Stimulated activated CD8-positive, alpha-beta memory T cell treated with anti-CD3 and anti-CD28 coated beads, Interleukin-15, amount 100 ng/mL, for 48 hours (primary cell): Measurements from ENCODE around the gene BTBD9.

Experiments used
- DNase-seq, 2 donors: peaks; one replicate each; pipeline ENCODE4 v3.0.0-alpha.2; 2020; ENCODE audit warnings: low read depth in 2 of 2

BTBD9 gene

GRCh38 chr6:38162493-38163185 is 477.1 kb downstream of the BTBD9 start:
- no peak for DNase-seq

DNA sequence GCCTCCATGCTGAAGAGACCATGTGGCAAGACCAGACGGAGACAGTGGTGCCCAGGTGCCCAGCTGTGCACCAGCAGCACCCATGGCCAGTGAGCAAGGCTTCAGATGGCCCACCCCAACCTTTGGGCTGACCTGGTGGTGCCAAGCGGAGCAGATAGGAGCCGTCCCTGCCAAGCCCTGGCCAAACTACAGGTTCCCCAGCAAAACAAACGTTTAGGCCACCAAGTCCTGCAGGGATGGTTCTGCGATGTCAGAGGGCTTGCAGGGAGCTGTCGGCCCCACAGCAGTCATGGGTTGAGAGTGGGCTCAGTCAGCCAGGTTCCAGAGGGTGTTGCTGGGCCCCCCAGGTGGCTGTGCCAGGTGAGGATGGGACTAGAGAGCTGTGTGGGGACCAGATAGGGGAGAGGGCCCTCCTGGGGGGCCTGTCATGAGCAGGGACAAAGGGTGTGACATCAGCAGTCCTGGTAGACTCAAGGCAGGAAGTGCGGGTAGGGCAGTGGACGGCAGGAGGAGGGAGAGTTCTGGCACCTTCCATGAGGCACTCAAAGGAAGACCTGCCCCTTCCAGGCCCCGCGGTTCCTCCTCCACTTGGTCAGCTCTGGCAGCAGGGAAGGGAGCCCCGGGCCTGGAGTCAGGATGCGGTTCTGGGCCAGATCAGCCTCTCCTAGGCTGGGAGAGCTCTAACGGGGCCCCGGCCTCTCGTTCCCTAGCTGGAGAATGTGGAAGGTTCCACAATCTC is 477.8 kb downstream of the BTBD9 start:
- DNase-seq, result no peak

GRCh38 chr6:38161331-38161730 is 478.4 kb downstream of the BTBD9 start:
- DNase-seq, result no peak

- no peak for DNase-seq
These were observed 478.9 kb downstream of the BTBD9 start for GRCh38 chr6:38160831-38161230.

GRCh38 chr6:38159596-38159995 is 480.1 kb downstream of the BTBD9 start:
- DNase-seq, result no peak

DNA sequence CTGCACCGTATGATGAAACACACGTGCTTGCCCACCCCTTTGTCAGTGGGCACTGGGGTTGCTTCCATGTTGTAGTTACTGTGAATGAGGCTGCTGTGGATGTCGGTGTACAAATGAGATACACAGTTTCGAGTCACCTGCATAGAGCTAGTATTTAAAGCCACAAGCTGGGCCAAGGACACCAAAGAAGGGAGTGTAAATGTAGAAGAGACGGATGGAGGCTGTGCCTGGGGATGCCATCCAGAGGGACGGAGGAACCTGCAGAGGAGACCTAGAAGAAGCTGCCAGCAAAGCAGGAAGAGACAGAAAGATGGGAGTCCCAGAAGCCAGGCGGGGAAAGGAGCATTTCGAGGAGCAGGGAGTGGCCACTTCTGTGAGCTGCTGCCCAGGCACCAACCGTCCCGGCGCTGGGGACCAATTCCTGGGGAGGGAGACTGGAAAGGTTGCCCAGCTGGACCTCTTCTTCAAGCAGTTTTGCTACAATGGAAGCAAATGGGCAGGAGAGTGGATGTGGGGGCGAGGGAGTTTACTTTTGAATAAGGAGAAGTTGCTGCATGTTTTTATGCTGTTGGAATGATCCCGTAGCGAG is 480.9 kb downstream of the BTBD9 start:
- no peak for DNase-seq

DNA sequence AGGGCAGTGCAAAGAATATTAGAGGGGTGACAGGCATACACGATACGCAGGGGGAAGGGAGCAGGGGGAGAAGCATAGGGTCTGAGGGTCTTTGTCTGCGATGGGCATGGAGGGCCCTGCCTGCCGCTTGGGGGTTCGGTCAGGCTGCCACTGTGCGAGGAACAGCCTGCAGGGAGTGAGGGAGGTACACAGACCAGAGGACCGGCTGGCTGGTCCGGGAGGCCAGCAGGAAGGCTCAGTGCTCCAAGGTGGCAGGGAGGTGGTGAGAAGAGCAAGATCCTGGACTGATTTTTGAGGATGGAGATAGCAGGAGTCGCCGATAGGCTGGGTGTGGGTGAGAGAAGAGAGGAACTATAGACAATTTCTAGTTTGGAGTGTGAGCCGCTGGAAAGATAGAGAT is 481.8 kb downstream of the BTBD9 start:
- DNase-seq, result no peak

DNA sequence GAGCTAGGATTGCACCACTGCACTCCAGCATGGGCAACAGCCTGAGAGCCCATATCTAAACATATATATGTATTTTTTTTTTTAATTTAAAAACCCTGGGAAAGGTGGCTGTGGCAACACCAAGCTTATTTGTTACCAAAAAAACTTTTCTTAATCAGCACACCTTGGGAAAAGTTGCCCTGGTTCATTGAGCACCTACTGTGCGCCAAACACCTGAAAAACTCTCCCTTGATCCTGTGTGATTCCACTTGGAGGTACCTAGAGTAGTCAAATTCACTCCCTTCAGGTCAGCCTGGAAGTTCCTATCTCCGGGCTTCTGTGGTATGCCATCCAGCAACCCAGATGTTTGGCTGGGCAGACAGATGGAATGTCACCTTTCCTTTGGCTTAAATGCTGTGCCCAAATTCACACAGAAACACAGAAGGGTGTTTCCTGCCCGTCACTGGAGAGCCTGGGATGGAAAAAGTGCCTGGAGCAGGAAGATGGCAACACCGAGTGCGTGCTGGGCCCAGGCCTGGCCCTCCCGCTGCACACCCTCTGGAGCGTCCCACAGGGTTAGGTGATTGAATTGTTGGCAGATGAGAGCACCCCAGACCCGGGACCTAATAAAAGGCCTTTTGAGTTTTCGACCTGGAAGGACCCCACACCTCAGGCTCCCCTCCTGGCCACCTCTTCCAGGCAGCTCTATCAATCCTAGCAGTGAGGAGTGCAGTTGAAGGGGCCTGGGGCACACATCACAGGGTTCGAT is 482.7 kb downstream of the BTBD9 start:
- DNase-seq, result no peak

DNA sequence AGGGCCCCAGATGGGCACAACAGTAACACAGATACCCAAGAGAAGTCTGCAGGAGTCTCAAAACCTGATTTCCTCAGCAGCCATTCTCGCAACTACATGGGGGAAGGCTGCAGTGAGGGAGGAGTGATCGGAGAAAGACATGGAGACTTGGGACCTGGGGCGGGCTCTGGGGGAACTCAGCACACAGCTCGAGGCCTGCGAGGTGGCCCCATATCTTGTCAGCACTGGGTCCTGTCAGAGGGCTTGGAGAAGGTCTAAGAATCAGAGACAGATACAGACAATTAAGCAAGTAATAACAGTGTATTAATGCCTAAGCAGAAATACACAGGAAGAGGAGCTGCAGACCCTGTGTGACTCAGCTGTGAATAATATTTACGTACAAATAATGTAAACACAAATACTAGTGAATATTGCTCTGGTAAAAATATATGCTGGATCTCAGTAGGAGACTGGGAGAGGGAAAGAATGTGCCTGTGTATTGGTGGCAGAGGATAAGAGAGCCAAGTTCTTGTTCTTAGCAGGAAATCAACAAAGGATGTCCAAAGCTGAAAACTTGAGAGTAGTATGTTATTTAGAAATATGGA is 484.0 kb downstream of the BTBD9 start:
- no peak for DNase-seq

- DNase-seq, result no peak
These were observed 484.6 kb downstream of the BTBD9 start for GRCh38 chr6:38155144-38155543.

DNA sequence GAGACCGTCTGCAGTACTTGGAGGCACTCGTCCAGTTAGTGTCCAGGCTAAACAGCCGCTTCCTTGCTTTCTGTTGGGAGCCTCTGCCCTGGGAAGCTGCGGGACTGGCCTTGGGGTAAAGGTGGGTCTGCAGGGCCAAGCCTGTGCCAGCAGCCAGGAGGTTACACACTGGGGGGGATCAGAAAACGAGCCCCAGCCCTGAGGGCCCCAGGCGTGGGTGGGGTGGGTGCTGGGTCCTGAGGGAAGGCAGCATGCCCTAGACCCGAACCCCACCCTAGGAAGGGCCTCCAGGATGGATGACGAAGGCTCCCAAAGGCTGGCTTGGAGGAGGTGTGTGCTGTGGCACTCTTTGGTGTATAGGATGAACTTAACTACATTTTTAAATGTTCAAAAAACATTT is 485.0 kb downstream of the BTBD9 start:
- no peak for DNase-seq

- DNase-seq, result no peak
These were observed 485.9 kb downstream of the BTBD9 start for GRCh38 chr6:38153798-38154345.

DNA sequence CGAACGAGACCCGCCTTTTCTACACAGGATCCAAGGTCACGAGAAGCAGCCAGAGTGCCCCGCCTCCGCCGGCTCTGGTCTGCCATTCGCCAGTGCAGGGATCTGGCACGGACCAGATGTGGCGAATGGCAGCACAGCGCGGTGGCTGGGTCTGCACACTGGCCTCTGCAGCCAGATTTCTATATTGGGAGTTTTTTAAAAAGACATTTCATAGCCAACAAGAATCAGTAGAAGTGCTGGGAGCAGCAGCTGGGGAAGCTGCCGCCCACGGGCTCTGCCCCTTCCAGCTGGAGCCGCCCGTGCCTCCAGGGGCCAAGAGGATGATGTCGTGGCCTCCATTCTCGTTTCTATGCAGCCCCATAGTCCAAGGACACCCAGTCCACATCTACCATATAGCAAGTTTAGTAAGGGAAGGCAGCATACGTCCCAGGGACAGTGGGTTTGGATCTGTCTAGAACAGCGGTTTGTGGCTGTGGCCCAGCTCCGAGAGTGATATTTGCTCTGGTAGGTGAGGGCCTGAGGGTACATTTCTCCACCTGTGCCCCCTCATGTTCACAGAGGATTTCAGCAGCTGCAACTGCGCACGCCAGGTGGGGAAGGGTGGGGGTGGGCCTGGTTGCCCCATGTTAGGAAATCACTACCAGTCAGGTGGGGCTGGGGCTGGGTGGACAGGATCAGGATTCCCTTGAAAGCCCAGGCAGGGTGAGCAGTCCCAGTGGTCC is 486.5 kb downstream of the BTBD9 start:
- no peak for DNase-seq

- no peak for DNase-seq
These were observed 487.1 kb downstream of the BTBD9 start for GRCh38 chr6:38152620-38153019.

DNA sequence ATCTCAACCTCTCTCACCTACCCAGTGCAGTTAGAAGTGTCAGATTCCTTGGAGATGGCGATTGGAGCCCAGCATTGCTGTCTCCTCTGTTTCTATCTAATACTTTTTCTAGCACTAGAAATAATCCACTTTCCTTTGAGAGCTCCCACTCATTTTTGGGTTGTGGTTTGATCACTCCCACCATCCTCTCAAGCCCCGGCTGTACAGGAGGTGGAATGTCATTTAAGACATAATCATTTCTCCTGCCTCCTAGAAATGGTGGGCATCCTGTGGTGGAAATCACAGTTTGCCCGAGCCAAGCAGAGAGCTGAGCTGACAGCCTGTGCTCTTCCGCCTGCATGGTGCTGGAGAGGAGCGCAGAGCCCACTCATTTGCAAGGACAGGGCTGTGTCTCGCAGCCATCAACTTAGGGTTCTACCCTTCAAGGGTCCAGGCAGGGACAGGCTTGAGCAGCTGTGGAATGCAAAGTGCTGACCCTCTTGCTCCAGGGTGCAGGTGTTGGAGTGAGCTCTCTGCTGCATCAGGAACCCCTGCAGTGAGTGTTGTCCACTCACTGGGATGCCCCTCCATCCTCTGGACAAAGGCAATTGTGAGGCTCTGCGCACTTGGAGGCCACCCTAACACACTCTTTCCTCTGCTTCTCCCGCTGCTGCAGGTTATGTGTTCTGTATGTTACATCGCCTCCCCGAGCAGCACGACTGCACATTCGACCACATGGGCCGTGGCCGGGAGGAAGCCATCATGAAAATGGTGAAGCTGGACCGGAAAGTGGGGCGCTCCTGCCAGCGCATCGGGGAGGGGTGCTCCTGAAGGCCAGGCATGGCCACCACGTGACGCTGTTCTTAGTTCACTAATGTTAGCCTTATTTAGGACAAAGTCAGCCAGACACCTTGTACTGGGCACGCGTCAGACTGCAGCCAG is 487.9 kb downstream of the BTBD9 start:
- no peak for DNase-seq

DNA sequence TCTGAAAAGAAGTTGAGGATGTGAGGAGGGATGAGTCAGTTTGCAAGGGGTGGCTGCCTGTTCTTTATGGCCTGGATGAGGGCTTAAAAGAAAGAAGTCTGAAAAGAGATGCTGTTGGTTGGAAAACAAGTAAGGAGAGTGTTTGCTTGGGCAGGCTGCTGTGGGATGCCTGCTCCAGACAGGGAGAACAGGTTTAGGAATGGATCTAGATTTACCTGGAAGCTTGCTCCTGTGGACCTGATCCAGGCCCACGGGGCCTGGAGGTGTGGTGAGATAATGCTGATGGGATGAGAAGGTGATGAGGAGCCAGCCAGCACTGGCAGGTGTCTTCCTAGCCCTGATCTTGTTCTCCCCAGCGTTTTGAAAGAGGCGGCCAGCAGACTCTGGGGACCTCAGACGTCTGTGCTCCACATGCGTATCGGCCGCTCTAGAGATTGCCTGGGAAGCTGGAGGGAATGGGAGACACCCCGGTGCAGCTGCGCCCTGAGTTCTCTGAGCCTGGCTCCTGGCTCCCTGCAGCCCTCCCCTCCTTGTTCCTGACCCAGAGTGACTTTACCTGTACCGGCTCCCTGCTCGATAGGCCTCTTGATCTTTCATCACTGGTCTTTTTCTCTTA is 488.9 kb downstream of the BTBD9 start:
- no peak for DNase-seq

DNA sequence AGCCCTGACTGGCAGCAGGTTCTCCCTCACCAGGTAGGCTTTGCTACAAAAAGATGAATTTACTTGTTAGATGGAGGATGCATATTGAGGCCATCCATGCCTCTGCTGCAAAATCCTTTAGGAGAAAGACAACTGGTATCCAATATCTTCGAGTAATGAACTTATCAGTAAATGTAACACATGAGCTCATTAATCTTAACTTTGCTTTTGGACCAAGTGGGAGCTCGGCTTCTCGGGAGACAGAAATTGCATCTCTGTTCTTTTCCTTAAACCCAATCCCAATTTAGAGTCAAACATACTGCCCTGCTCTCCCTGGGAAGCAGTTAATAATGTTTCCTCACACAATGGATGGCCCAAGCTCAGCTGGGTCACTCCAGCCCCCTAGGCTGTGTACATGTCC is 489.7 kb downstream of the BTBD9 start:
- DNase-seq, result no peak

DNA sequence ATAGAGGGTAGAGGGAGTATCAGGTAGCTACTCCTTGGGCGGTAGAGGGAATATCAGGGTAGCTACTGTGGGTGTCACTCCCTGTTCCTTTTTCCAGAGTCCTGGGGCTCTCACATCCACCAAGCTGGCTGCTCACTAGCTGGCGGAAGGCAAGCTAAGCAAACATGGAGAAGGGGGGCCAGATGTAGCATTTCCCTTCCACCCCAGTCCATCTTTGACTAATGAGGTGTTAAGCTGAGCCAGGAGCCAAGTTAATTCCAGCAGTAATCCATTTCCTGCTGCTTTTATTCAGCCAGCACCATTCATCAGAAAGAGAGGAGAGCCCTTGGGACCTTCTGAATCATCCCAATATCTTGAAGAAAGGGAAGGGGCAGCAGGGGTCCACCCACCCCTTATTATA is 490.2 kb downstream of the BTBD9 start:
- no peak for DNase-seq

DNA sequence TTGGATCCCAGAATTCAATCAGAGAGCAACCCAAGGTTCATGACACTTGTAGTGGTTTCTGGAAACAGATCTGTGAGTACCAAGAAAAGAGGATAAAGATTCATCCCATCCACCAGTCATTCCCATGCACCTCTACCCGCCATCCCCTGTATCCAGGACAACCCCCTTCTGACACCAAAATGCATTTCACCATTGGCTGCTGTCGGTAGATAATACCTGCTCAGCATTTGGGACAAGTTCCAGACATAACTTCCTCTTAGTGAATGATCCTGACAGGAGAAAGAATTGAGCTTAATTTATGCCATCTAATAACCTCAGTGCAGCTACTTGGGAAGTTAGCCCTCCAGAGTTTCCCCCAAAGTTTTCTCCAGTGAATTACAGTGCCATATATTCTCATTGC is 491.1 kb downstream of the BTBD9 start:
- no peak for DNase-seq

GRCh38 chr6:38146734-38147027 is 493.0 kb downstream of the BTBD9 start:
- DNase-seq, result no peak
